Measurements from ENCODE around the gene TMEM131L.

Gene TMEM131L

GRCh38 chr4:153616006-153616555, 149.9 kb downstream of the TMEM131L start:
- DNase-seq (ENCODE audit: low read depth, low spot score), result no peak

GRCh38 chr4:153618833-153619232, 152.7 kb downstream of the TMEM131L start:
- no peak for DNase-seq (ENCODE audit: low read depth, low spot score)

GRCh38 chr4:153619811-153620210, 153.7 kb downstream of the TMEM131L start:
- no peak for DNase-seq (ENCODE audit: low read depth, low spot score)

- no peak for DNase-seq (ENCODE audit: low read depth, low spot score)
Observed at GRCh38 chr4:153620352-153620751, 154.2 kb downstream of the TMEM131L start.

- DNase-seq (ENCODE audit: low read depth, low spot score), result no peak
Observed at GRCh38 chr4:153622093-153622492, 155.9 kb downstream of the TMEM131L start.

GRCh38 chr4:153622778-153623240, 156.6 kb downstream of the TMEM131L start:
- no peak for DNase-seq (ENCODE audit: low read depth, low spot score)

GRCh38 chr4:153623491-153623890, 157.3 kb downstream of the TMEM131L start:
- DNase-seq (ENCODE audit: low read depth, low spot score), result no peak

- no peak for DNase-seq (ENCODE audit: low read depth, low spot score)
Observed at GRCh38 chr4:153628796-153629315, 162.7 kb downstream of the TMEM131L start.

- DNase-seq (ENCODE audit: low read depth, low spot score), result no peak
Observed at GRCh38 chr4:153629776-153630175, 163.6 kb downstream of the TMEM131L start.

GRCh38 chr4:153634738-153635353, 168.7 kb downstream of the TMEM131L start:
- DNase-seq (ENCODE audit: low read depth, low spot score), result no peak

GRCh38 chr4:153635846-153636245, 169.7 kb downstream of the TMEM131L start:
- DNase-seq (ENCODE audit: low read depth, low spot score), result no peak

GRCh38 chr4:153637201-153637600, 171.0 kb downstream of the TMEM131L start:
- no peak for DNase-seq (ENCODE audit: low read depth, low spot score)

- DNase-seq (ENCODE audit: low read depth, low spot score), result no peak
Observed at GRCh38 chr4:153638011-153638410, 171.9 kb downstream of the TMEM131L start.

GRCh38 chr4:153638999-153639398, 172.8 kb downstream of the TMEM131L start:
- no peak for DNase-seq (ENCODE audit: low read depth, low spot score)

GRCh38 chr4:153639833-153640802, 174.0 kb downstream of the TMEM131L start:
- DNase-seq (ENCODE audit: low read depth, low spot score), result no peak

- DNase-seq (ENCODE audit: low read depth, low spot score), result no peak
Observed at GRCh38 chr4:153641532-153641931, 175.4 kb downstream of the TMEM131L start.

GRCh38 chr4:153643406-153644383, 177.5 kb downstream of the TMEM131L start:
- DNase-seq (ENCODE audit: low read depth, low spot score), result no peak

GRCh38 chr4:153645183-153645582, 179.0 kb downstream of the TMEM131L start:
- DNase-seq (ENCODE audit: low read depth, low spot score), result no peak

- DNase-seq (ENCODE audit: low read depth, low spot score), result no peak
Observed at GRCh38 chr4:153646261-153646660, 180.1 kb downstream of the TMEM131L start.

- no peak for DNase-seq (ENCODE audit: low read depth, low spot score)
Observed at GRCh38 chr4:153646978-153647377, 180.8 kb downstream of the TMEM131L start.

- DNase-seq (ENCODE audit: low read depth, low spot score), result no peak
Observed at GRCh38 chr4:153647975-153648374, 181.8 kb downstream of the TMEM131L start.

Data from activated CD4-positive, CD25-positive, alpha-beta regulatory T cell treated with anti-CD3 and anti-CD28 coated beads, Interleukin-2, amount 50 U/mL, for 16 hours (primary cell).